Measurements from ENCODE around the gene MDK. TPM values are rescaled to one million over a fixed set of nuclear protein-coding genes. Genes with fewer than 3 reads are reported as not detected.

The MDK gene
- total and polyA plus RNA-seq, 4 donors, result 2.3 to 41.8 (median 13.5) TPM

DNA sequence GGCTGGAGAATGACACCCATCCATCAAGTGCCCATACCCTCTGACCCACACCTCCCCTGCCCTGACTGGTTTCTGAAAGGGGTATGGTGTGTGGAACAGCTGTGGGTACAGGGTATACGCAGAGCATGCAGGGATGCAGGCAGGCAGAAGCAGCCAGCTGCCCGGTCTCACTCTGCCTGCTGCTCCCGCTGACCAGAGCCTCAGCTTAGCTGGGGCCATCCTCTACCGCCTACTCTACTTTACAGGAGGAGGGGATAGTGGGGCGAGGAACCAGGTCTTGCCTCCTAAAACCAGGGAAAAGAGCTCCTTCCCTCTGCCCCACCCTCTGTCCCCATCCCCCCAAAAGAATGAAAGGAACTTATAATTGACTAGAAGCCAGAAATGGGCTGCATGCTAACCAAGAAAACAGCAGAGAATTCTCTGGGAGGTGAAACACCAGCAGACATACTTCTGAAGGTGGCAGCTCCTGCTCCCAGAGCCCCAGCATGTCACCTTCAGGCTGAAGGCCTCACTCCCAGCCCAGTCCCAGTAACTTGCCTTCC lies 23.1 kb downstream of the MDK start:
- no peak overlapping the region for H3K27ac ChIP-seq (ENCODE audit: low read depth in 1 of 2, low read length in 2 of 2)
- no peak for DNase-seq (ENCODE audit: low spot score)
- no peaks in the 10 kb centered on the region for H3K9me3 ChIP-seq (ENCODE audit: control insufficient read depth in 4 of 4, low read length in 3 of 4)
- no peak overlapping the region for H3K4me3 ChIP-seq (ENCODE audit: low read depth in 1 of 3, low read length in 3 of 3)
- WGBS, result 96% methylated on average over 5 of the region's 5 CpGs
- no peaks in the 10 kb centered on the region for H3K27me3 ChIP-seq (ENCODE audit: control insufficient read depth in 4 of 4, insufficient read depth in 4 of 4, low read length in 3 of 4)
- TF ChIP-seq, protein P1, sequence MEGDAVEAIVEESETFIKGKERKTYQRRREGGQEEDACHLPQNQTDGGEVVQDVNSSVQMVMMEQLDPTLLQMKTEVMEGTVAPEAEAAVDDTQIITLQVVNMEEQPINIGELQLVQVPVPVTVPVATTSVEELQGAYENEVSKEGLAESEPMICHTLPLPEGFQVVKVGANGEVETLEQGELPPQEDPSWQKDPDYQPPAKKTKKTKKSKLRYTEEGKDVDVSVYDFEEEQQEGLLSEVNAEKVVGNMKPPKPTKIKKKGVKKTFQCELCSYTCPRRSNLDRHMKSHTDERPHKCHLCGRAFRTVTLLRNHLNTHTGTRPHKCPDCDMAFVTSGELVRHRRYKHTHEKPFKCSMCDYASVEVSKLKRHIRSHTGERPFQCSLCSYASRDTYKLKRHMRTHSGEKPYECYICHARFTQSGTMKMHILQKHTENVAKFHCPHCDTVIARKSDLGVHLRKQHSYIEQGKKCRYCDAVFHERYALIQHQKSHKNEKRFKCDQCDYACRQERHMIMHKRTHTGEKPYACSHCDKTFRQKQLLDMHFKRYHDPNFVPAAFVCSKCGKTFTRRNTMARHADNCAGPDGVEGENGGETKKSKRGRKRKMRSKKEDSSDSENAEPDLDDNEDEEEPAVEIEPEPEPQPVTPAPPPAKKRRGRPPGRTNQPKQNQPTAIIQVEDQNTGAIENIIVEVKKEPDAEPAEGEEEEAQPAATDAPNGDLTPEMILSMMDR (IDR thresholded peaks at IDR 0.05; ENCODE audit: low read depth, low read length, missing input control), result no peak
- TF ChIP-seq HNF4A (conservative IDR thresholded peaks at IDR 0.05) (no peak), RAD21 (IDR thresholded peaks at IDR 0.05) (no peak)
- TF ChIP-seq, protein P2, sequence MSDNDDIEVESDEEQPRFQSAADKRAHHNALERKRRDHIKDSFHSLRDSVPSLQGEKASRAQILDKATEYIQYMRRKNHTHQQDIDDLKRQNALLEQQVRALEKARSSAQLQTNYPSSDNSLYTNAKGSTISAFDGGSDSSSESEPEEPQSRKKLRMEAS (IDR thresholded peaks at IDR 0.05), result no peak
- H3K4me1 ChIP-seq (ENCODE audit: control insufficient read depth in 4 of 4, insufficient read depth in 4 of 4, low read length in 3 of 4), result no peaks in the 10 kb centered on the region
- no peak overlapping the region for H3K9ac ChIP-seq (ENCODE audit: low read depth in 1 of 2, low read length in 2 of 2)
- peaks cover 7 to 30% (median 17%) of the 10 kb centered on the region in 4 donors for H3K36me3 ChIP-seq (ENCODE audit: control insufficient read depth in 4 of 4, insufficient read depth in 3 of 4, low read depth in 1 of 4, low read length in 3 of 4)

DNA sequence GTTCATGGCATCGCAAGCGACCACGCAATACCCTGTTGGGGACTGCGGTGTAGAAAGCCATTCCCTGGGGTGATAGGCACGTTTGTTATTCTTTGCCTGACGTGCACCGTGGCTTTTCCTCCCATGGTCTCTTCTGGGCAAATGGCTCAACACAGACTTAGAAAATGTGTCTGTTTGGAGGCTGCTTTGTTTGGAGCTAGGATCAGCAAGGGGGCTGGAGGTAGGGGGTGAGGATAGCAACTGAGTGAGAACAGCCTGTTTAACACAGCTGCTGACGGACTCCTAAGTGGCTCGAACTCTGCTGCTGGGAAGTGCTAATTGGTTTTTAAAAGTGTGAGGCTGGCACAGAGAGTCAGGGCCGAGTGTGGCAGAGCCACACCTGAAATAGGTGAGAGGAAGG lies 26.2 kb downstream of the MDK start:
- H3K9me3 ChIP-seq (ENCODE audit: control insufficient read depth in 4 of 4, low read length in 3 of 4), result no peaks in the 10 kb centered on the region
- no peak overlapping the region for H3K27ac ChIP-seq (ENCODE audit: low read depth in 1 of 2, low read length in 2 of 2)
- peaks cover 9 to 38% (median 20%) of the 10 kb centered on the region in 4 donors for H3K36me3 ChIP-seq (ENCODE audit: control insufficient read depth in 4 of 4, insufficient read depth in 3 of 4, low read depth in 1 of 4, low read length in 3 of 4)
- no peaks in the 10 kb centered on the region for H3K4me1 ChIP-seq (ENCODE audit: control insufficient read depth in 4 of 4, insufficient read depth in 4 of 4, low read length in 3 of 4)
- TF ChIP-seq, protein P3, sequence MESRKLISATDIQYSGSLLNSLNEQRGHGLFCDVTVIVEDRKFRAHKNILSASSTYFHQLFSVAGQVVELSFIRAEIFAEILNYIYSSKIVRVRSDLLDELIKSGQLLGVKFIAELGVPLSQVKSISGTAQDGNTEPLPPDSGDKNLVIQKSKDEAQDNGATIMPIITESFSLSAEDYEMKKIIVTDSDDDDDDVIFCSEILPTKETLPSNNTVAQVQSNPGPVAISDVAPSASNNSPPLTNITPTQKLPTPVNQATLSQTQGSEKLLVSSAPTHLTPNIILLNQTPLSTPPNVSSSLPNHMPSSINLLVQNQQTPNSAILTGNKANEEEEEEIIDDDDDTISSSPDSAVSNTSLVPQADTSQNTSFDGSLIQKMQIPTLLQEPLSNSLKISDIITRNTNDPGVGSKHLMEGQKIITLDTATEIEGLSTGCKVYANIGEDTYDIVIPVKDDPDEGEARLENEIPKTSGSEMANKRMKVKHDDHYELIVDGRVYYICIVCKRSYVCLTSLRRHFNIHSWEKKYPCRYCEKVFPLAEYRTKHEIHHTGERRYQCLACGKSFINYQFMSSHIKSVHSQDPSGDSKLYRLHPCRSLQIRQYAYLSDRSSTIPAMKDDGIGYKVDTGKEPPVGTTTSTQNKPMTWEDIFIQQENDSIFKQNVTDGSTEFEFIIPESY (IDR thresholded peaks at IDR 0.05), result no peak
- TF ChIP-seq FOXA1 (IDR thresholded peaks at IDR 0.05) (no peak), RXRA (IDR thresholded peaks at IDR 0.05) (no peak), HNF4G (IDR thresholded peaks at IDR 0.05) (no peak), FOXA2 (IDR thresholded peaks at IDR 0.05) (no peak)
- H3K9ac ChIP-seq (ENCODE audit: low read depth in 1 of 2, low read length in 2 of 2), result no peak overlapping the region
- H3K27me3 ChIP-seq (ENCODE audit: control insufficient read depth in 4 of 4, insufficient read depth in 4 of 4, low read length in 3 of 4), result no peaks in the 10 kb centered on the region
- DNase-seq (ENCODE audit: low spot score), result no peak
- 92% methylated on average over 10 of the region's 10 CpGs for WGBS
- H3K4me3 ChIP-seq (ENCODE audit: low read depth in 1 of 3, low read length in 3 of 3), result no peak overlapping the region

DNA sequence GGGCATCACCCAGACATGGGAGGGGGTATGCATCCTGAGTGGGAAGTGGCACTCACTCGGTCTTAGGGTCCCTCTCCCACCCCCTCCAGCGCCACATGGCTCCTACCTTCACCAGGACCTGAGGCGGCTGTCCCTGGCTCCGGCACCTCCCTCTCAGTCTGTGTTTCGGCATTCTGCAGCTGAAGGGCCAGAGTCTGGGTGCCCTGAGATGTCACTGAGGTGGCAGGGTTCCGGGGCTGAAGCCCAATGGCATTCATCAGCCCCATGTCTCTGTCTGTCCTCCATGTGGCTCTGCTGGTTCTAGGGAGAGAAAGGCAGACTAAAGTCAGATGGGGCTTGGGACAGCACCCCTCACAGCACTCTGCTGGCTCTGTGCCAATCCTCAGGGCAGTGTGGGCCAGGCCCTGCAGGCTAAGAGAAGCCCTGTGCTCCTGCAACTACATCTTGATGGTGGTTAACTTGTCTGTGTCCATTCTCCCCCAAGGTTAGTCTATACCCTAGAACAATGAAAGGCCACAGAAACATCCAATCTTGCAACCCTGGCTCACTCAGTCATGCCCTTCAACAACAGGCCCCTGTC lies 27.0 kb downstream of the MDK start:
- H3K27ac ChIP-seq (ENCODE audit: low read depth in 1 of 2, low read length in 2 of 2), result no peak overlapping the region
- H3K36me3 ChIP-seq (ENCODE audit: control insufficient read depth in 4 of 4, insufficient read depth in 3 of 4, low read depth in 1 of 4, low read length in 3 of 4), result peaks cover 9 to 36% (median 21%) of the 10 kb centered on the region in 4 donors
- no peak for TF ChIP-seq RAD21 (IDR thresholded peaks at IDR 0.05)
- H3K4me3 ChIP-seq (ENCODE audit: low read depth in 1 of 3, low read length in 3 of 3), result no peak overlapping the region
- no peaks in the 10 kb centered on the region for H3K9me3 ChIP-seq (ENCODE audit: control insufficient read depth in 4 of 4, low read length in 3 of 4)
- 98% methylated on average over 6 of the region's 6 CpGs for WGBS
- no peaks in the 10 kb centered on the region for H3K4me1 ChIP-seq (ENCODE audit: control insufficient read depth in 4 of 4, insufficient read depth in 4 of 4, low read length in 3 of 4)
- DNase-seq (ENCODE audit: low spot score), result no peak
- H3K9ac ChIP-seq (ENCODE audit: low read depth in 1 of 2, low read length in 2 of 2), result no peak overlapping the region
- no peaks in the 10 kb centered on the region for H3K27me3 ChIP-seq (ENCODE audit: control insufficient read depth in 4 of 4, insufficient read depth in 4 of 4, low read length in 3 of 4)
